Globus pallidus (tissue), 1 donor: Measurements from ENCODE around the gene TMEM117.
"Not testable (repeated sequence)": the region's sequence is repeated elsewhere in the genome, so short reads cannot be mapped to it uniquely, and the experiment has no call there.

ENCODE experiments used
- DNase-seq: peaks from one replicate; pipeline ENCODE4 v3.0.0-alpha.2; 2015; ENCODE audit warnings: low spot score

The TMEM117 gene

DNA sequence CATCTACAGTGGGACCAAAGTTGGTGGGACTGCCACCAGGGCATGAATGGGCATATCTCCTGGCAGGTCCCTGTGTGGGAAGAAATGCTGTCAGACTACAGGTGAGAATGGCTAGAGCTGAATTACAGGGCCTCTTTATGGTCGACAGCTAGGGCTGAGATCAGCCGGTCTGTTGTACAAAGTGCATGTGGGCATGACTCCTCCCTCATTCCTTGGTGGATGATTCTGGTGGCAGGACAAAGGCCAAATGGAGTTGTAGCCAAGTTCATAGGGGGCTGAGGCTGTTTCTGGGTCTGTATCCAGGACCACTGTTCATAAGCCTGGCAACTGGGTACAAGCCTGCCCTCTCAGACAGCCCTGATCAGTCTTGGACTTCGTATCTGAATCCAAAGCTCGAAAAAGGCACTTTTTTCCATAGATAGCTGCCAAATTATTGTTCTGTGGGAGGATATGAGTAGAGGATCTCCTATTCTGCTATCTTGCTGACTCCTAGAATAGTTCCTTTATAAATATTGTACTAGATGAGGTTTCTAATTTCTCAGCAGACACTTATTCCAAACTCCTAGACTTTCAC, 460.8 kb downstream of the TMEM117 start:
- no peak for DNase-seq

DNA sequence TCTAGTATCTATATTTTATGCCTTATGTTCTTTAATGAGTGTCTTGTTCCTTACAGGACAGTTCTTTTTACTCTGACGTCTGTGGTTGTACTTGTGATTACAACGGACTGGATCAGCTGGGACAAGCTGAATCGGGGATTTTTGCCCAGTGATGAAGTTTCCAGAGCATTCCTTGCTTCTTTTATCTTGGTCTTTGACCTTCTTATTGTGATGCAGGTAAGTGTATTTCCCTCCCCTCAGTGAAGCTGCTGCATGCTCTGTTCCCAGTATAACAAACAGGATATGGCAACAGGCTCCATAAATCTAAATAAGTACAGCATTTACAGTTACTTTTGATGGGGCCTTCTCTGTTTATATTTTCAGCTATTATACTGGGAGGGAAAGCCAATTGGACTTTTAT, 463.6 kb downstream of the TMEM117 start:
- DNase-seq = no peak

DNA sequence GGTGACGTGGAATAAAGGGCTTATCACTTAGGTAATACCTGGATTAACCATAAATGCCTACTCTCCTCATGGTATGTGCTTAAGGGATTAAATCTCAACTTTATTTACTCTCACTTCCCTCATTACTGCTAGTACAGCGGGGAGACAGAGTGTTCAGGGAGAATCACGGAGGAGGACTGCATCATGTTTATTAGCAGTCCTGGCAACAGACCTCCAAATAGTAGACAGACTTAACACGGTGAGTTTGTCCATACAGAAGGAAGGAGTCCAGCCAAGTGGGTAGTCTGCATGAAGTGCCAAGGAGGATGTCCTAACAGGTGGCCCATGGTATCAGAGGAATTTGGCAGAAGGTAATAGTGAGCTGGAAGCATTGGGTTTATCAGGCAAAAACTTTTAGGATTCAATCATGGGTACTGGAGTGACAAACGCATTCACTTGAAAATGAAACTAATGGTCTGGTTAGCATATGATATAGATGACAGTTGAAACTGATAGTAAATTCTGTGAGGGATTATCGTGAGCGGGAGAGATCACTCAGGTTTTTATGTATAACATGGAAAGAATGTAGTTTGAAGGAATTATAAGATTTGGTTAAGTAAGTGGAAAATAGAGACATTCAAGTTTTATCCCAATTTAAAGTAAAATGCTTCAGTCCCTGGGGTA, 471.8 kb downstream of the TMEM117 start:
- DNase-seq = no peak

DNA sequence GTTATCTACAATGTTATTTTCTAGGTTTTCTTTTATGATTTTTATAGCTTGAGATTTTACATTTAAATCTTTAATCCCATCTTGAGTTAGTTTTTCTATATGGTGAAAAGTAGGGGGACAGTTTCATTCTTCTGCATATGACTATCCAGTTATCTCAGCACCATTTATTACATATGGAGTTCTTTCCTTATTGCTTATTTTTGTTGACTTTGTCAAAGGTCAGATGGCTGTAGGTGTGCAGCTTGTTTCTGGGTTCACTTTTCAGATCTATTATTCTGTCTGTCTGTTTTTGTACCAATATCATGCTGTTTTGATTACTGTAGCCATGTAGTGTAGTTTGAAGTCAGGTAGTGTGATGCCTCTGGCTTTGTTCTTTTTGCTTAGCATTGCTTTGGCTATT, 477.3 kb downstream of the TMEM117 start:
- DNase-seq = no peak

DNA sequence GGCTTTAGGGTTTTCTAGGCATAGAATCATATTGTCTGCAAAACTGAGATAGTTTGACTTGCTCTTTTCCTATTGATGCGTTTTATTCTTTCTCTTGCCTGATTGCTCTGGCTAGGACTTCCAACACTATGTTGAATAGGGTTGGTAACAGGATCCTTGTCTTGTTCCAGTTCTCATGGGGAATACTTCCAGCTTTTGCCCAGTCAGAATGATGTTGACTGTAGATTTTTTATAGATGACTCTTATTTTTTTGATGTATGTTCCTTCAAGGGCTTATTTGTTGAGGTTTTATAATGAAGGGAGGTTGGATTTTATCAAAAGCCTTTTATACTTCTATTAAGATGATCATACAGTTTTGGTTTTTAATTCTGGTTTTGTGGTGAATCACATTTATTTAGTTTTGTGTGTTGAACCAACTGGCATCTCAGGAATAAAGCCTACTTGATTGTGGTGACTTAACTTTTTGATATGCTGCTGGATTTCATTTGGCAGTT, 478.2 kb downstream of the TMEM117 start:
- no peak for DNase-seq

DNA sequence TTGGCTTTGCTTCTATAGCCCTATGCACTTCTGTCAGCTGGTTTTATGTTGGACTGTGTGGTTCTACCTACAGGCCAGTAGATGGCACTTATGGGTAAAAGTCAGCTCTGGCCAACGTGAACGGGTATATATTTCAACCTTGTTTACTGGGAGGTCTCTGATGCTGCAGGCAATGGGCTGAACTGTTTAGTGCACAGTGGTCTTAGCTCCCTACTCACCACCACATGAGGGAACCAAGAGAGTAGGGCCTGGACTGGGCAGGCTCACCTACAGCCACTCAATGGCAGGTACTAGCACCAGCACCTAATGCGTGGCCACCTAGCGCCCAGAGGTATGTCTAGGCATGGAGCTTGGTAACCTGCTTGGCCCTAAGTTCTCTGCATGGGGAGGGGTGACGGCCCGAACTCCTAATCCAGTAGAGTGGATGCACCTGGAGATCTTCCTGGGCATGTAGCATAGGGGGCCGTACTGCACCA, 481.8 kb downstream of the TMEM117 start:
- DNase-seq = no peak

DNA sequence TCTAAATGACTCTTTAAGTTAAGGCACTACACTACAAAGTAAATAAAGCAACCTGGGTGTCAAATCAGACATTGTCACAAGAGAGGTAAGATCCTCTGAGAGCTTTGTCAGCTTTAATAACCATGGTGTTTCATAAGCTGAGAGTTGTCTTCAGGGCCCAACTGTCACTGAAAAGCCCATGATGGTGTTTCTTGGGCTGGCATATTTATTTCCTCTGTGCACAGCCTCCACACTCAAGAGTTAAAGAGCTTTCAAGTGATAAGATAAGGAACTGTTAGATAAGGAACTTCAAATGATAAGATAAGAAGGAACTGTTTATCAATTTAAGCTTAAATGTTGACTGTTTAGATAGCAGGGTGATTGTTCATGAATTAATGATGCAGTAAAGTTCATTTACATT, 495.4 kb downstream of the TMEM117 start:
- no peak for DNase-seq

DNA sequence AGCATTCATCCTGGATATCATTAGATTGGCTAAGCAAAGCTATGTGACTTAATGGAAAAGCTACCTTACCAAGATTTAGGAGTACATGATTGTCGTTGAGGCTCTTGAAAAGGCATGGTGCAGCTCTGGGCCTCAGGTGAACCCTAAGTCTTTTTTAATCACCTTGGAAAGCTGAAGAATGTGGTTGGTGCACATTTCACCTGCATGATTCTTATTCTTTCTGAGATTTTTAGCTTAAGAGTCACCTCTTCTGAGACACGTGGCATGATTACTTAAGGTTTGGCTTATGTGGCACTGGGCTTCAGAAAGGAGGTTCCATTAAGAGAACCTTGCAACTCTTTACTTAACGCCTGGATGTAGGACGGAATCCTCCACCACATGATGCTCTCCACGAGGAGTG, 498.5 kb downstream of the TMEM117 start:
- DNase-seq = no peak

DNA sequence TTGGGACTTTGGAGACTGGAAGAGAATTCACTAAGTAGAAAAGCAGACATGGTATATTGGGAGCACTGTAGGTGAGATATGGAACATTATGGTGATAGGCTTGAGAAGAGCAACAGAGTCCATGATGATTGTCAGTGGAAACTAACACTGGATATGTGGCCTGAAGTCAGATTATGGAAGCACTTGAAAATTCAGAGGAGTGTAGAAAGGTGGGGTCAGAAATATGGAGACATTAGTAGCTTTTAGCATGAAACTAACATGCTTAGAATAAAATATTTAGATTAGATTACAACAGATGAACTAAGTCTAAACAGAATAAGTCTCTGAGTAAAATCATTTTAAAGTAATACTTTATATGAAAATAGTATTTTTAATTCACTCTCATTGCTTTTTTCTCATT, 499.1 kb downstream of the TMEM117 start:
- no peak for DNase-seq

DNA sequence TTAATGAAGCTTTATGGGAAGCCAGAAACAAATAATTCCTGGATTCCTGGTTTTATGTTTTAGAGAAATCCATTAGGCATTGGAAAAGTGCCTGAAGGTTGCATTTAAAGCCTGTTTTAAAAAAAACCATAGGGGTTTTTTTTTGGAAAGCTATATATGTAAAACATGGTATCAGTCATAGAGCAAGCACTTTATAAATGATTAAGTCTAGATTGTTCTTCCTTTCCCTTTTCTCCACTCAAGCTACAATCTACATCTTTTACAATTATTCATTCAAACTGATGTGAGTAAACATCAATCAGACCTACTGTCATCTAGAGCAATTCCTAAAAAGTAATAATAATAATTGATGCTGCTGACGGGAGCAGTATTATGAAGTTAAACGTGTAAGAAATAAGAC, 500.7 kb downstream of the TMEM117 start:
- no peak for DNase-seq

DNA sequence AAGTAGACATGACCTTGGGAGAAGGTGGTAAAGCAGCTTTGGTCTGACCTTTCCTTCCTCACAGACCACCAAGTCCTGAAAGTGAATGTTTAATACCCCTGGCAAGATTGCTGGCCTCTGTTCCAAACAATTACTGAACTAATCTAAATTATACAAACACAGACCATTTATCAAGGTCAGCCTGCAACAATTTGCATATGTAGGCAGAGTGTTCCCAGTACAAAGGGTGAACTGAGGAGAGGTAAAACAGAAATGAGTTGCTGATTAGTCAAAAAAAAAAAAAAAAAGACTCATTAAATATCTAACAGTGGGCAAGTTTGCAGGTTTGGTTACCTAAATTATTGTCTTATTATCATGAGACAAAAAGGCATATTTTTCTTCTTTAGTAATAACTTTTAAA, 506.5 kb downstream of the TMEM117 start:
- DNase-seq = no peak

DNA sequence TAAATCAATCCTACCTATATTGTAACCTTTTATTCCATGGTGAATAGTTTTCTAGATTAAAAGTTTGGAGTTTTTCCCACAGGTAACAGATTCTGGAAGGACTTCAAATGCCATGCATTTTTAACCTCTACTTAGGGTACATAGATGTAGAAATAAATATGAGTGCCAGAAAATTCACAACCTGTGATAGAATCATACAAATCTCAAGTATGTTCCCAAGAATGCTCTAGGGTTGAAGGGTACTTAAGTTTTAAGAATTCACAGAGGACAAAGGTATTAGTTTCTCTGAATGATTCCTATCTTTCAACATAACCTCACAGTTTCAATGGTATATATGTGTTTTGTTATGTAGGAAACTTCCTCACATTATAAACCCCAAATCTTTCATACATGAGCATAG, 511.3 kb downstream of the TMEM117 start:
- DNase-seq = no peak

DNA sequence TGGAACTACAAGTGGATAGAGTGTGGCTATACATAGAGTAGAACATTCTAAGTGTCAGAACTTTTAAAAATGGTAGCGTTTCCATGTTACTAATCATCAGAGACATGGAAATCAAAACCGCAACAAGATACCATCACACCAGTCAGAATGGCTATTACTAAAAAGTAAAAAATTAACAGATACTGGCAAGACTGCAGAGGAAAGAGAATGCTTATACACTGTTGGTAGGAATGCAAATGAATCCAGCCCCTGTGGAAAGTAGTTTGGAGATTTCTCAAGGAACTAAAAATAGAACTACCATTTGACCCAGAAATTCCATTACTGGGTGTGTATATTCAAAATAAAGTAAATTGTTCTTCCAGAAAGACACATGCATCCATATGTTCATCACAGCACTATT, 521.6 kb downstream of the TMEM117 start:
- no peak for DNase-seq

DNA sequence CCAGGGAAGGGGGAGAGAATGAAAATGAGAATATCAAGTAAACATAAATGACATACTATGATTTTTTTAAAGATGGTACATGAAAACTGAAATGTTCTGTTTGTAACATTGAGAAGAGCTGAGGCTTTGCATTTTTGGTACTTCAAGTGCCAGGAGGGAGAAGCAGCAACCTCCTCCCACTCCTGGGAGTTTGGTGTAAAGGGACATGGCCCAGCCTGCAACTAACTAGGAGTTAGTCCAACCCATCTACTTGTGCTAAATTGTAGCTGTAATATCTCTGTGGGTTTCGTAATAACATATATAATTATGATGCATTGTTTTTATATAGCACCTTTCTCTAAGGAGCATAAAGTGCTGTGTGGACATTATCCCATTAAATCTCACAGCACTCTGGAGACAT, 522.8 kb downstream of the TMEM117 start:
- DNase-seq = no peak

DNA sequence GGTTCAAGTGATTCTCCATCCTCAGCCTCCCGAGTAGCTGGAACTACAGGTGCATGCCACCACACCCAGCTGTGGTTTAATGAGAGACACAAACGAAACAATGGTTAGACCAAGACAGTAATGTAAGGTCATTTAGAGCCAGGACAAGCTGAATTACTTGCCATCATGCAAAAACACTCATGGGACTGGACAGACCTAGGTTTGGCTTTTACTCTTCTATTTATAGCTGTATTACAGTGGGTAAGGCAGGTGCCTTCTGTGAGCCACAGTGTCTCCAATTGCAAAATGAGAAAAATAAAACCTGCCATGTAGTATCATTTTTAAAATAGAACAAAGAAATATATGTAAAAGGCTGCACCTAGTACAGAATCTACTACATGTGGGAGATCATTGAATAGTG, 527.1 kb downstream of the TMEM117 start:
- no peak for DNase-seq

DNA sequence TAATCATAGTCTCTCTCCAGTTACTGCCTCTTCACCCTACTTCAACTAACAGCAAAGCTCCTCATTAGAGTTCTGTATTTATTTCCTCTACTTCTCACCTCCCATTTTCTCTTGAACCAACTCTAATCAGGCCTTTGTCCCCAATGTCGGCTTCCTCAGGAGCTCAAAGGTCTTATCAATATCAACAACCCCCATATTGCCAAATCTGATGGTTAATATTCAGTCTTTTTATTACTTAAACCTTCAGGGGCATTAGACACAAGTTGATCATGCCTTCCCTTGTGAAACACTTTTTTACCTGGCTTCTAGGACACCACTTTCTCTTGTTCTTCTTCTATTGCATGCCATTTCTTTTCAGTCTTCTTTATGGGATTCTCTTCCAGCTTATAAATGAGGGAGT, 531.3 kb downstream of the TMEM117 start:
- no peak for DNase-seq

DNA sequence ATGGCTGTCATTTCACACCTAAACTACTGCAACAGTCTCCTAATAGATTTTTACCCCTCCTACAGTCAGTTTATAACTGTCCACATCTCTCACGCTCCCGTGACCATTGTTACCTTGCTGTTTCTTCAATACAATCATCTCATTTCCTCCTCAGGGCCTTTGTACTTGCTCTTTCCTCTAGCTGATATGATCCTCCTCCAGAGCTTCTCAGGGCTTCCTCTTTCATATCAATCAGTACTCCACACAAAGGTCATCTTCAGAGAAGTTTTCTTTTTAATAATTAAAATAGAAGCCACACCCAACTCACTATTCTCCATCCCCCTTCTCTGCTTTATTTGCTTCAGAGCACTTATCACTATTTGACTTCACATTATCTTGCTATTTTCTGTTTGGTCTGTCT, 532.0 kb downstream of the TMEM117 start:
- no peak for DNase-seq

DNA sequence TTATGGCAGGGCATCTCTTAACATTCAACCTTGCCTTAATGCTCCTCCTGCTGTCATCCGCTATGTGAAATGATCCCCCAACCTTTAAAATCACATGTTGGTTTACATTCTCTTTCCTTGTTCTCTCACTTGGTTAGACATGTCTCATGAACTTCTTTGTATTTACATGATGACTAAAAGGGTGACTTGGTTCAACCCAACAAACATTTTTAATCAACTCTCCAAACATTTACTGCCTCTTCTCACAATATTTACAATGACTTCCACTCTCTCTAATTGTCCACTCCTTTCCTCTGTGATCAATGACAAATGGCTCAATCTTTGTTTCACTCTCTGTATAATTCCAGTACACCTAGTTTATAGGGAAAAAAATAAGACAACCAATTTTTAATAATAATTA, 534.1 kb downstream of the TMEM117 start:
- no peak for DNase-seq

DNA sequence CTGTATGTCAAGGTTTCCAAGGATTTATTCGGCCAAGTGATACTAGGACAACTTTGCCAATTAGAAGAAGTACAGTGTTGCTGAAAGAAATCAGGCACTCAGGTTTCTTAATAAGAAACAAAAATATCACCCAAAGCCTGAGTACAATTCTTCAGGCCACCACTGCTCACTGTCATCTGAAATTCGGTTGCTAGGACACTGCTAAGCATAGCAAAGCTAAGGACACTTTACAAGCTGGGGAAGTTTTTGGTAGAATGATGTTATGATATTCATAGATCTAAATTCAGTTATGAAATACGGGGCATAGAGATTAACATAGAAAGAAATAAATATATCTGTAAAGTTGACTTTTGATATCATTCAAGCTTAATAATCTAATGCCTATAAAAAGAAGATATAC, 535.1 kb downstream of the TMEM117 start:
- DNase-seq = no peak

DNA sequence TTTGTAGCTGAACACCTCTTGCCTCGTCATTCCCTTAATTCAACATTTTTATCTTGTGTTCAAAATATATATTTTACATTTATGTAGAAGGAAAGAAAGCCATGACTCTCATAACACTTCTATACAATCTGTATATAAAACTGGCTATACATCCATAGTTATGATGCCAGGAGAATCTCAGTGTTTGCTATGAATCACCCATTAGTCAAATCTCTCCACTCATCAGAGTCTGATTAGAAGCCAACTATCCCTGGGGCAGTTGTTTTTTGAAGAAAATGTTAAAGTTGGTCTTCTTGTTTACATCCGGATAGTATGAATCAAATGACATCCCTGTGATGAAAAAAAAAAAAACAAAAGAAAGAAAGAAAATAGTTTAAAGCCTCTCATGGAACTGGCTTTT, 536.4 kb downstream of the TMEM117 start:
- no peak for DNase-seq

DNA sequence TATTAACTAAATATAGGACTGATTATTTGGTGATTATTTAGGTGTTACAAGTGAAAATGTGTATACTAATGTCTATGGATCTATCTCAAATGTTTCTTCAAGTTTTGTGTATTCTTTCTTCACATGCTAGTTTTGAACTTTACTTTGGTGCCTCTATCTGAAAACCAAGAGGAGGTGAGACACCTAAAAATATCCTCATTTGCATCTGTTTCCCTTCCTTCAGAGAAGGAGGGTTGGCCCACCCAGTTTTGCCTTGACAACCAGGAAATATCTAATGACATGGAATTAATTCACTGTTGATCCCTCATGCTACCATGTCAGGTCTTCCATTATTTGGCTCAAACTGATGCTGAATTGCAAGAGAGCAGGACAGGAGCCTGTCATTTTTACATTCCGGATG, 539.8 kb downstream of the TMEM117 start:
- no peak for DNase-seq

DNA sequence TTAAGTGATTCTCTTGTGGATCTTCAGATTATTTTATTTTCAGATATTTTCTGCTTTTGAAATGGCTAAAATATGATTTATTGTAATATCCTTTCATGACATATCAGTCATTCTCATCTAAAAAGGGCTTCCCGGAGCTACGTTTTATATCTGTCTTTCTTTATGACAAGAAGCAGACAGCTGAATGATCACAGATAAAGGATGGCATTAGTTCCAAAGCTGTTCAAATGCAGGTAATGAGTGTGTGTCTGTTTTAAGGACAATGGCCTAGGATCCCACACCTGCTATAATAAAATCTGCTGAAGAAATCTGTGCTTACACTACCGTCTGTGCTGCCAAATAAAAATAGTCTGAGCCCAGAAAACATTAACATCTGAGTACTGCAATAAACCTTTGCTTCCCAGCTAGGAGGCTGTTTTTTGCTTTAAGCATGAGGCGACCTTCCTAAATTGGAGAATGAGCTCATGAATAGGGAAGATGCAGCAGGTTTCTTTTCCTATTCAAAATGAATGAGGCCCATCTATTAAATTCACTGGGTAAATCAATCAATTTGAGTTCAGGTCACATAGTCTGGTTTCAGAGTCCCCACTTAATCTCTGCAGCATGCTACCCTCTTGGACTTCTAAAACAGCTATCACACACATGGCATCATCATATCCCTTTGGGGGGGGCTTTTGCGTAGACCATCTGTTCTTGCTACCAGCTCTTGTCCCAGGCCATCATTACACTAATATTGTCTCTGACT, 541.7 kb downstream of the TMEM117 start:
- no peak for DNase-seq

DNA sequence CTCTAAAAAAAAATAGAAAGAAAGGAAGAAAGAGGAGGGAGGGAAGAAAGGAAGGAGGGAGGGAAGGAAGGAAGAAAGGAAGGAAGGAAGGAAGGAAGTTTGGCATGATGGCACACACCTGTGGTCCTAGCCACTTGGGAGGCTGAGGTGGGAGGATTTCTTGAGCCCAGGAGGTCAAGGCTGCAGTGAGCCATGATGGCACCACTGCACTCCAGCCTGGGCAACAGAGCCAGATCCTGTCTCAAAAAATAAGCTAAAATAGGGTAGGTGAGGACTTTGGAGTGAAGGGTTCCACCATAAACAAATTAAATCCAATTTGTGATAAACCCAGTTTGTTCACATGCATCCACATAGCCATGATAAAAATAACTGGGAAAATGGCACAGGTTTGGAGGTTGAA, 543.2 kb downstream of the TMEM117 start:
- not testable (repeated sequence) for DNase-seq
